Hepatocyte (in vitro differentiated cells): ENCODE data around the gene DOCK4. TPM values are rescaled to one million over a fixed set of nuclear protein-coding genes. Genes with fewer than 3 reads are reported as not detected.

Source experiments
- DNase-seq: peaks from one replicate; pipeline ENCODE4 v3.0.0-alpha.2; 2016; ENCODE audit warnings: low spot score
- H2AFZ ChIP-seq: fragments of 200-600 bp; sonication (generic); 2 replicates; pipeline ENCODE4 v1.6.0; 2016; ENCODE audit warnings: antibody characterized with exemption, mild to moderate bottlenecking
- H3K27ac ChIP-seq: fragments of 200-600 bp; sonication (generic); 2 replicates; pipeline ENCODE4 v1.5.1; 2016; ENCODE audit warnings: mild to moderate bottlenecking
- H3K27me3 ChIP-seq: fragments of 200-600 bp; sonication (generic); 2 replicates; pipeline ENCODE4 v1.6.1; 2016
- H3K36me3 ChIP-seq: fragments of 200-600 bp; sonication (generic); replicated peaks from 2 replicates; pipeline ENCODE4 v1.5.1; 2016; ENCODE audit warnings: low read depth; ENCODE audit not compliant: insufficient read depth
- H3K4me1 ChIP-seq: fragments of 200-600 bp; sonication (generic); 2 replicates; pipeline ENCODE4 v1.5.1; 2016; ENCODE audit warnings: mild to moderate bottlenecking, moderate library complexity; ENCODE audit not compliant: insufficient read depth
- H3K4me2 ChIP-seq: fragments of 200-600 bp; sonication (generic); 2 replicates; pipeline ENCODE4 v1.6.0; 2016
- H3K4me3 ChIP-seq: fragments of 200-600 bp; sonication (generic); 2 replicates; pipeline ENCODE4 v1.5.1; 2016; ENCODE audit warnings: mild to moderate bottlenecking
- H3K79me2 ChIP-seq: fragments of 200-600 bp; sonication (generic); 2 replicates; pipeline ENCODE4 v1.6.0; 2017; ENCODE audit warnings: mild to moderate bottlenecking
- H3K9me2 ChIP-seq: fragments of 200-600 bp; sonication (generic); replicated peaks from 2 replicates; pipeline ENCODE4 v1.6.0; 2017; ENCODE audit warnings: mild to moderate bottlenecking; ENCODE audit not compliant: insufficient read depth
- H3K9me3 ChIP-seq: fragments of 200-600 bp; sonication (generic); 2 replicates; pipeline ENCODE4 v1.5.1; 2016; ENCODE audit warnings: low read depth, mild to moderate bottlenecking
- H4K20me1 ChIP-seq: fragments of 200-600 bp; sonication (generic); 2 replicates; pipeline ENCODE4 v1.6.0; 2016; ENCODE audit warnings: mild to moderate bottlenecking; ENCODE audit not compliant: insufficient read depth, poor library complexity, severe bottlenecking
- CTCF ChIP-seq: fragments of 200-600 bp; sonication (generic); IDR thresholded peaks from 2 replicates; pipeline ENCODE4 v1.5.1; 2016; ENCODE audit warnings: antibody characterized with exemption, mild to moderate bottlenecking; ENCODE audit not compliant: poor library complexity
- EZH2 ChIP-seq: fragments of 200-600 bp; sonication (generic); IDR thresholded peaks from 2 replicates; pipeline ENCODE4 v1.6.1; 2016; ENCODE audit warnings: antibody characterized with exemption, mild to moderate bottlenecking, borderline replicate concordance
- EZH2phosphoT487 ChIP-seq: fragments of 200-600 bp; sonication (generic); IDR thresholded peaks from one replicate; pipeline ENCODE4 v1.6.1; 2018; ENCODE audit warnings: antibody characterized with exemption, mild to moderate bottlenecking, low read depth, moderate library complexity; ENCODE audit not compliant: unreplicated experiment, severe bottlenecking
- WGBS: methylation state at CpG from one replicate; pipeline ENCODE4 v1.1.6; 2016; ENCODE audit warnings: low lambda C conversion rate; ENCODE audit errors: missing lambda C conversion rate; 5-methylcytosine and 5-hydroxymethylcytosine counted together
- polyA plus RNA-seq: library from polyadenylated mRNA; unstranded; fragments of >200 nt; fragmentation: Nextera tagmentation; extraction: Ambion mirVana; gene quantifications from 2 replicates; pipeline ENCODE4 v1.2.1, GENCODE V29; 2016
- total RNA-seq: library from RNA; depleted of rRNA; stranded (reverse); fragments of >200 nt; gene quantifications from 2 replicates; pipeline ENCODE4 v1.2.3, GENCODE V29; 2014

The DOCK4 gene
- total and polyA plus RNA-seq, 2 experiments from 2014 or later = 4.4 to 22.9 TPM

GRCh38 chr7:112121318-112121717, 84.9 kb downstream of the DOCK4 start:
- Histone ChIP-seq H2AFZ (no peak overlapping the region), H3K4me3 (no peak overlapping the region), H3K4me1 (no peaks in the 10 kb centered on the region), H3K36me3 (no peaks in the 10 kb centered on the region), H3K27ac (no peak overlapping the region), H4K20me1 (no peaks in the 10 kb centered on the region), H3K79me2 (peaks cover 31% of the 10 kb centered on the region), H3K27me3 (no peaks in the 10 kb centered on the region), H3K9me2 (no peaks in the 10 kb centered on the region), H3K4me2 (no peak overlapping the region), H3K9me3 (no peaks in the 10 kb centered on the region)
- DNase-seq = no peak
- WGBS = 74% methylated on average over 3 of the region's 3 CpGs
- TF ChIP-seq CTCF (no peak), EZH2phosphoT487 (no peak), EZH2 (no peak)

GRCh38 chr7:112120696-112121217, 85.4 kb downstream of the DOCK4 start:
- DNase-seq = no peak
- H3K9me3 ChIP-seq = no peaks in the 10 kb centered on the region
- peaks cover 27% of the 10 kb centered on the region for H3K79me2 ChIP-seq
- H3K9me2 ChIP-seq = no peaks in the 10 kb centered on the region
- 97% methylated on average over 1 of the region's 1 CpG for WGBS
- H3K36me3 ChIP-seq = no peaks in the 10 kb centered on the region
- TF ChIP-seq CTCF (no peak), EZH2 (no peak), EZH2phosphoT487 (no peak)
- no peak overlapping the region for H3K4me3 ChIP-seq
- H2AFZ ChIP-seq = no peak overlapping the region
- H4K20me1 ChIP-seq = no peaks in the 10 kb centered on the region
- H3K27me3 ChIP-seq = no peaks in the 10 kb centered on the region
- H3K4me1 ChIP-seq = no peaks in the 10 kb centered on the region
- no peak overlapping the region for H3K4me2 ChIP-seq
- H3K27ac ChIP-seq = no peak overlapping the region

- peaks cover 18% of the 10 kb centered on the region for H3K79me2 ChIP-seq
- H3K9me3 ChIP-seq = no peaks in the 10 kb centered on the region
- H3K4me1 ChIP-seq = no peaks in the 10 kb centered on the region
- H3K36me3 ChIP-seq = no peaks in the 10 kb centered on the region
- H3K4me3 ChIP-seq = no peak overlapping the region
- H3K4me2 ChIP-seq = no peak overlapping the region
- no peaks in the 10 kb centered on the region for H3K9me2 ChIP-seq
- no peak for DNase-seq
- no peak for TF ChIP-seq EZH2phosphoT487
- no peak overlapping the region for H2AFZ ChIP-seq
- WGBS = 97% methylated on average over 9 of the region's 9 CpGs
- no peaks in the 10 kb centered on the region for H3K27me3 ChIP-seq
- H4K20me1 ChIP-seq = no peaks in the 10 kb centered on the region
- no peak overlapping the region for H3K27ac ChIP-seq
These were observed 87.3 kb downstream of the DOCK4 start for GRCh38 chr7:112118581-112119566.

GRCh38 chr7:112116894-112117293, 89.3 kb downstream of the DOCK4 start:
- H3K27ac ChIP-seq = no peak overlapping the region
- DNase-seq = no peak
- no peak for TF ChIP-seq EZH2phosphoT487
- TF ChIP-seq EZH2 = no peak
- no peak for TF ChIP-seq CTCF
- 100% methylated on average over 1 of the region's 1 CpG for WGBS
- no peaks in the 10 kb centered on the region for H4K20me1 ChIP-seq
- no peaks in the 10 kb centered on the region for H3K9me3 ChIP-seq
- no peaks in the 10 kb centered on the region for H3K9me2 ChIP-seq
- H3K36me3 ChIP-seq = no peaks in the 10 kb centered on the region
- no peak overlapping the region for H3K4me3 ChIP-seq
- peaks cover 18% of the 10 kb centered on the region for H3K79me2 ChIP-seq
- H2AFZ ChIP-seq = no peak overlapping the region
- H3K27me3 ChIP-seq = no peaks in the 10 kb centered on the region
- no peak overlapping the region for H3K4me2 ChIP-seq
- H3K4me1 ChIP-seq = no peaks in the 10 kb centered on the region
